Mesangial cell (primary cell): ENCODE measurements around the gene CRYZL1. TPM values are rescaled to one million over a fixed set of nuclear protein-coding genes. Genes with fewer than 3 reads are reported as not detected.

ENCODE experiments used
- total RNA-seq: library from RNA; depleted of rRNA; stranded (reverse); fragments of >200 nt; gene quantifications from 2 replicates; pipeline ENCODE4 v1.2.3, GENCODE V29; 2015

CRYZL1 gene
- total RNA-seq = 10.3 and 16.2 TPM in 2 replicates

DNA sequence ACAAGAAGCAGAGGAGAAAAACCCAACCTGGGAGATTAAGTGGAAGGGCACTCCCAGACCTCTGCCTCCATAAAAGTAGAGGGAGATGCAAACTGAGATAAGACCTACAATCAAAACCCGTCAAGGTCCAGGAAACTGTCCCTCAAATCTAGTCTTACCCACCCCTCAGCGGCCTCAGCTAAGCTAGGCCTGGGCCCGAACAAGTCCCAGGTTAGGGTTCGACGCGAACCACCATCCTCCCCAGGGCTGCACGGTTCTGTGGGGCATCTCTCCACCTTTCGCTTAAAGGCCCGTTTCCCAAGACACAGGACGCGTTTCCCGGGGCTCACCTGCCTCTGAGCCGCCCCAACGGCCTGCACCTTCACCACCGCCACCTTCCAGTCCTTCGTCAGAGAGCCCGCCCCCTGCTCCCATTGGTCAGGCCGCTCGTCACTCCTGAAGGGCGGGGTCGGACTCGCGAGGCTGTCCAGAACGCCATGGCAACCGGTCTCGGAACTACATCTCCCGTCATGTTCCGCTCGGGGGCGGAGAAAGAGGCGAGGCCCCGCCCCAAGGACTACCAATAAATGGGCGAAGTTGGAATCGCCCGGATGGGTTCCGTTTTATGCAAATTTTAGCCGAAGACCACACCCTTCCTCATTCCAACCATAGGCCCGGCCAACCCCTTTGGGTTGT is at the start of gene CRYZL1:
TSS of gene CRYZL1 (minus strand) at position 390 of the 675 bp plus-strand sequence. CDS start 10,190 bp downstream, outside the sequence.

DNA sequence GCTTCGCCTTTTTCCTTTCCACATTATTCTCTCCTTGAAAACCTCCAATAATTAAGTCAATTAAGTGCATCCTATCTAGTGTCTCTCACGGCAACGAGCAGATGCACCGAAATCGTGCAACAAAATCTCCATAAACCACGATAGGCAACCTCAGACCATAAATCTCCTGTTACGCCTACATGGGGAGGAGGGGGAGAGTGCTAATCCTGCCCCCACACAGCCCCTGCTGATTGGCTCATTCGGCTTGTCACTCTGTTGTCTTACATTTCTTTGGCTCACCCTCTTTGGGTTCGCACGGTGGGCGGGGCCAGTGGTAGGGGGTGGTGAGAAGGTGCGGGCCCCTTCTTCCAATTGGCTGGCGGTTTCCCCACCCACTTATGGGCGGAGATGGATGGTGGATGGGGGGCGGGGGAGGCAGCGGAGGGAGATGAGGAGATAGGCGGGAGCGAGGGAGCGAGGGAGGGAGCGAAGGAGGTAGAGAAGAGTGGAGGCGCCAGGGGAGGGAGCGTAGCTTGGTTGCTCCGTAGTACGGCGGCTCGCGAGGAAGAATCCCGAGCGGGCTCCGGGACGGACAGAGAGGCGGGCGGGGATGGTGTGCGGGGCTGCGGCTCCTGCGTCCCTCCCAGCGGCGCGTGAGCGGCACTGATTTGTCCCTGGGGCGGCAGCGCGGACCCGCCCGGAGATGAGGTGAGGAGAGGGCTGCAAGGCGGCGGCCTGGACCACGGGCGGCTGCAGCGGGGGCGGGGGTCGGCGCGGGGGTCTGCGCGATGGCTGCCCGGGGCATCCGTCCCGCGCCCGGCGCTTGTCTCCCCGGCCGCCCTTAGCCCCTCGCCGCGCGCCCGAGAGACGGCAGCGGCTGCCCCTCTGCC is 720 bp upstream of the CRYZL1 start, which contains the start of gene ITSN1:
TSS of gene ITSN1 (plus strand) at position 475 of the 869 bp plus-strand sequence. CDS start 76,328 bp downstream, outside the sequence.

GRCh38 chr21:33588485-33589335 is 52.8 kb downstream of the CRYZL1 start, which contains the start of gene DONSON:
Gene DONSON, minus strand, starts transcription at chr21:33588684. Its CDS starts 43 bp downstream, at chr21:33588641.

GRCh38 chr21:33542640-33543504 is 98.7 kb downstream of the CRYZL1 start, which contains the start of gene SON:
Gene SON, plus strand, starts transcription at chr21:33543038. Its CDS starts 55 bp downstream, at chr21:33543093.

GRCh38 chr21:33541756-33542639 is 99.5 kb downstream of the CRYZL1 start, which contains the start of gene GART:
Gene GART, minus strand, starts transcription at chr21:33542117. Its CDS starts 2,802 bp downstream, at chr21:33539315.

Other genes with a start within 250 kb of the CRYZL1 start
- 43.2 and 45.6 TPM in 2 replicates for gene IFNGR2, start 238.3 kb downstream of the CRYZL1 start, total RNA-seq
- gene TMEM50B, start 161.8 kb downstream of the CRYZL1 start, total RNA-seq = 12.3 and 13.4 TPM in 2 replicates
- 0.16 and 0.63 TPM in 2 replicates for gene DNAJC28, start 150.0 kb downstream of the CRYZL1 start, total RNA-seq
- 42.5 and 88.2 TPM in 2 replicates for gene GART, start 99.6 kb downstream of the CRYZL1 start, total RNA-seq
- gene SON, start 98.7 kb downstream of the CRYZL1 start, total RNA-seq = 105 and 113 TPM in 2 replicates
- gene DONSON, start 53.1 kb downstream of the CRYZL1 start, total RNA-seq = 14.2 and 41.2 TPM in 2 replicates
- gene ITSN1, start 760 bp upstream of the CRYZL1 start, total RNA-seq = 33.6 and 58.9 TPM in 2 replicates